ENCODE data around the gene DAGLA. TPM values are rescaled to one million over a fixed set of nuclear protein-coding genes. Genes with fewer than 3 reads are reported as not detected.

DAGLA gene
- total and polyA plus RNA-seq, 2 of the 13 experiments (the other 11 are each of a cell fraction or from before 2014, with no cell fraction given) = 2.6 to 3.9 TPM

DNA sequence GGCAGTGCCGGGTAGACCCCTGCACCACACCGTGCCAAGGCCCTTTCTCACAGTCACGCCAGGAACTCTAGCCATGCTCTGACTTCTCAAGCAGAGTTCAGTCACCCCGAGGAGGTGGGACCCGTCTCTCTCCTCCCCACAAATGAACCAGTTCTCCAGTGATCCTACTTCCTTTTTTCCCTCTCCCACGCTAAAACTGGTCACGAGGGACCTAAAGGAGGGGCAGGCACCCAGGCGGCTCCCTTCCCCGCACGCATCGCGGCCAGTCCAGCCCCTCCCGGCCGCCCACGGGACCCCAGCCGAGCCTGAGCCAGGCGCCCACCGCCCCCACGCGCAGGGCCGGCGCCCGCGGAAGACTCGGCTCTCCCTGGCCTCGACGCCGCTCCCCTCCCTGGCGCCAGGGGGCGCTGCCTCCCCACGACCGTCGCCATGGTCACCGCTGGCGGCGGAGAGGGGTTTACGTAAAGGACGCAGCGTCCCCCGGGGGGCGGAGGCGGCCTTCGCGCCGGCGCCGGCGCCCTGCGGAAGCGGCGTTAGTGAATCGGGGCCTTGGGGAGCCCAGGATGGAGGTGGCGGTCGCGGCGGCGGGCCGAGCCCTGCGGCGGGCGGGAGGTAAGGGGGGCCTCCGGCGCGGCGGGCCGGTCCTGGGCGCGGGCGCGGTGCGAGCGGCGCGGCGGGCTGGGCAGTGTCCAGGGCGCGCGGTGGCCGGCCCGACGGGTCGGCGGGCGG lies at the start of gene DAGLA (continued):
- TF ChIP-seq, protein P1, sequence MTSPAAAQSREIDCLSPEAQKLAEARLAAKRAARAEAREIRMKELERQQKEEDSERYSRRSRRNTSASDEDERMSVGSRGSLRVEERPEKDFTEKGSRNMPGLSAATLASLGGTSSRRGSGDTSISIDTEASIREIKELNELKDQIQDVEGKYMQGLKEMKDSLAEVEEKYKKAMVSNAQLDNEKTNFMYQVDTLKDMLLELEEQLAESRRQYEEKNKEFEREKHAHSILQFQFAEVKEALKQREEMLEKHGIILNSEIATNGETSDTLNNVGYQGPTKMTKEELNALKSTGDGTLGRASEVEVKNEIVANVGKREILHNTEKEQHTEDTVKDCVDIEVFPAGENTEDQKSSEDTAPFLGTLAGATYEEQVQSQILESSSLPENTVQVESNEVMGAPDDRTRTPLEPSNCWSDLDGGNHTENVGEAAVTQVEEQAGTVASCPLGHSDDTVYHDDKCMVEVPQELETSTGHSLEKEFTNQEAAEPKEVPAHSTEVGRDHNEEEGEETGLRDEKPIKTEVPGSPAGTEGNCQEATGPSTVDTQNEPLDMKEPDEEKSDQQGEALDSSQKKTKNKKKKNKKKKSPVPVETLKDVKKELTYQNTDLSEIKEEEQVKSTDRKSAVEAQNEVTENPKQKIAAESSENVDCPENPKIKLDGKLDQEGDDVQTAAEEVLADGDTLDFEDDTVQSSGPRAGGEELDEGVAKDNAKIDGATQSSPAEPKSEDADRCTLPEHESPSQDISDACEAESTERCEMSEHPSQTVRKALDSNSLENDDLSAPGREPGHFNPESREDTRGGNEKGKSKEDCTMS (CRISPR knock-in tag; conservative IDR thresholded peaks at IDR 0.05) = no peak
- TF ChIP-seq IRF2 (CRISPR knock-in tag; IDR thresholded peaks at IDR 0.05) (0 out of 2 replicates have a peak, but pooled peaks have one; percentile 17), NFE2 (CRISPR knock-in tag; IDR thresholded peaks at IDR 0.05) (no peak), FOXK1 (CRISPR knock-in tag; IDR thresholded peaks at IDR 0.05; ENCODE audit: borderline replicate concordance, low read depth) (peak; percentile 22; the same call in 1 of the 2 replicates), PHF5A (CRISPR knock-in tag; IDR thresholded peaks at IDR 0.05; ENCODE audit: low read depth, unreplicated experiment) (no peak), RFX5 (IDR thresholded peaks at IDR 0.05; ENCODE audit: low read depth, low read length) (no peak), ZBTB20 (CRISPR knock-in tag; IDR thresholded peaks at IDR 0.05; ENCODE audit: borderline replicate concordance, low read depth) (no peak), FLYWCH1 (CRISPR knock-in tag; IDR thresholded peaks at IDR 0.05) (no peak), SETDB1 (CRISPR knock-in tag; IDR thresholded peaks at IDR 0.05; ENCODE audit: borderline replicate concordance) (no peak), GATA4 (IDR thresholded peaks at IDR 0.05; ENCODE audit: borderline replicate concordance, low read depth) (no peak), MAFF (IDR thresholded peaks at IDR 0.05; ENCODE audit: low read depth, low read length) (no peak), ZNF598 (CRISPR knock-in tag; IDR thresholded peaks at IDR 0.05; ENCODE audit: borderline replicate concordance) (no peak), TBL1XR1 (IDR thresholded peaks at IDR 0.05; ENCODE audit: borderline replicate concordance, low read length, partially characterized antibody) (peak; percentile 25), FOSL1 (CRISPR knock-in tag; IDR thresholded peaks at IDR 0.05; ENCODE audit: borderline replicate concordance) (no peak), ZNF251 (CRISPR knock-in tag; IDR thresholded peaks at IDR 0.05) (no peak), ZNF180 (CRISPR knock-in tag; IDR thresholded peaks at IDR 0.05; ENCODE audit: borderline replicate concordance, low read depth) (no peak), SRSF1 (optimal IDR thresholded peaks at IDR 0.05; ENCODE audit: low read depth, low read length) (peak; percentile 100), ZNF547 (CRISPR knock-in tag; IDR thresholded peaks at IDR 0.05) (peak; percentile 60; the same call in 1 of the 2 replicates), MYNN (CRISPR knock-in tag; IDR thresholded peaks at IDR 0.05; ENCODE audit: low read depth) (no peak), ZNF709 (CRISPR knock-in tag; IDR thresholded peaks at IDR 0.05) (no peak)
- TF ChIP-seq, protein P2, sequence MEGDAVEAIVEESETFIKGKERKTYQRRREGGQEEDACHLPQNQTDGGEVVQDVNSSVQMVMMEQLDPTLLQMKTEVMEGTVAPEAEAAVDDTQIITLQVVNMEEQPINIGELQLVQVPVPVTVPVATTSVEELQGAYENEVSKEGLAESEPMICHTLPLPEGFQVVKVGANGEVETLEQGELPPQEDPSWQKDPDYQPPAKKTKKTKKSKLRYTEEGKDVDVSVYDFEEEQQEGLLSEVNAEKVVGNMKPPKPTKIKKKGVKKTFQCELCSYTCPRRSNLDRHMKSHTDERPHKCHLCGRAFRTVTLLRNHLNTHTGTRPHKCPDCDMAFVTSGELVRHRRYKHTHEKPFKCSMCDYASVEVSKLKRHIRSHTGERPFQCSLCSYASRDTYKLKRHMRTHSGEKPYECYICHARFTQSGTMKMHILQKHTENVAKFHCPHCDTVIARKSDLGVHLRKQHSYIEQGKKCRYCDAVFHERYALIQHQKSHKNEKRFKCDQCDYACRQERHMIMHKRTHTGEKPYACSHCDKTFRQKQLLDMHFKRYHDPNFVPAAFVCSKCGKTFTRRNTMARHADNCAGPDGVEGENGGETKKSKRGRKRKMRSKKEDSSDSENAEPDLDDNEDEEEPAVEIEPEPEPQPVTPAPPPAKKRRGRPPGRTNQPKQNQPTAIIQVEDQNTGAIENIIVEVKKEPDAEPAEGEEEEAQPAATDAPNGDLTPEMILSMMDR (CRISPR knock-in tag; IDR thresholded peaks at IDR 0.05) = peak; percentile 92
- TF ChIP-seq, protein P3, sequence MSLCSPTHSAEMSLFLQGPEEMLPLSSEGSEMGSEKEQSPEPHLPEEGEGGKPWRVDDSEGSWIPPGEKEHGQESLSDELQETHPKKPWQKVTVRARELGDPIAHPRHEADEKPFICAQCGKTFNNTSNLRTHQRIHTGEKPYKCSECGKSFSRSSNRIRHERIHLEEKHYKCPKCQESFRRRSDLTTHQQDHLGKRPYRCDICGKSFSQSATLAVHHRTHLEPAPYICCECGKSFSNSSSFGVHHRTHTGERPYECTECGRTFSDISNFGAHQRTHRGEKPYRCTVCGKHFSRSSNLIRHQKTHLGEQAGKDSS (CRISPR knock-in tag; IDR thresholded peaks at IDR 0.05; ENCODE audit: borderline replicate concordance, low read depth) = no peak
- TF ChIP-seq, protein P4, sequence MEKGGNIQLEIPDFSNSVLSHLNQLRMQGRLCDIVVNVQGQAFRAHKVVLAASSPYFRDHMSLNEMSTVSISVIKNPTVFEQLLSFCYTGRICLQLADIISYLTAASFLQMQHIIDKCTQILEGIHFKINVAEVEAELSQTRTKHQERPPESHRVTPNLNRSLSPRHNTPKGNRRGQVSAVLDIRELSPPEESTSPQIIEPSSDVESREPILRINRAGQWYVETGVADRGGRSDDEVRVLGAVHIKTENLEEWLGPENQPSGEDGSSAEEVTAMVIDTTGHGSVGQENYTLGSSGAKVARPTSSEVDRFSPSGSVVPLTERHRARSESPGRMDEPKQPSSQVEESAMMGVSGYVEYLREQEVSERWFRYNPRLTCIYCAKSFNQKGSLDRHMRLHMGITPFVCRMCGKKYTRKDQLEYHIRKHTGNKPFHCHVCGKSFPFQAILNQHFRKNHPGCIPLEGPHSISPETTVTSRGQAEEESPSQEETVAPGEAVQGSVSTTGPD (CRISPR knock-in tag; IDR thresholded peaks at IDR 0.05) = no peak
- TF ChIP-seq, protein P5, sequence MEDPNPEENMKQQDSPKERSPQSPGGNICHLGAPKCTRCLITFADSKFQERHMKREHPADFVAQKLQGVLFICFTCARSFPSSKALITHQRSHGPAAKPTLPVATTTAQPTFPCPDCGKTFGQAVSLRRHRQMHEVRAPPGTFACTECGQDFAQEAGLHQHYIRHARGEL (CRISPR knock-in tag; IDR thresholded peaks at IDR 0.05) = no peak
